ENCODE results near the gene APOO. TPM values are rescaled to one million over a fixed set of nuclear protein-coding genes. Genes with fewer than 3 reads are reported as not detected.

The APOO gene
- total RNA-seq, 2 donors from 2014 or later, result 47.9 to 74.2 TPM

- H3K9me3 Mint-ChIP-seq, result no peaks in the 10 kb centered on the region
- TF ChIP-seq CTCF (conservative IDR thresholded peaks at IDR 0.05), result peak; percentile 86
- H3K36me3 Mint-ChIP-seq (ENCODE audit: low read depth), result peaks cover 8% of the 10 kb centered on the region
- H3K4me3 Mint-ChIP-seq, result no peak overlapping the region
- H3K4me3 ChIP-seq (ENCODE audit: low read length), result no peak overlapping the region
- H3K4me1 ChIP-seq (ENCODE audit: control insufficient read depth, insufficient read depth, low read length), result peaks cover 8% of the 10 kb centered on the region
- H3K9me3 ChIP-seq (ENCODE audit: control insufficient read depth, low read length), result no peaks in the 10 kb centered on the region
- WGBS, 2 experiments (ENCODE audit: insufficient coverage in 1 of 2, insufficient read length in 1 of 2), result 50% methylated on average over 1 of the region's 2 CpGs; no CpG with 5 or more reads in 1 of the 2 experiments
- no peaks in the 10 kb centered on the region for H3K27me3 Mint-ChIP-seq (ENCODE audit: insufficient read depth)
- H3K9ac ChIP-seq (ENCODE audit: extremely low read depth, low read length, poor library complexity, severe bottlenecking), result no peak overlapping the region
- H3K27me3 ChIP-seq (ENCODE audit: control insufficient read depth, insufficient read depth, low read length, poor library complexity, severe bottlenecking), result no peaks in the 10 kb centered on the region
- no peaks in the 10 kb centered on the region for H3K36me3 ChIP-seq (ENCODE audit: control insufficient read depth, insufficient read depth, low read length)
- DNase-seq, result no peak
- no peak overlapping the region for H3K27ac ChIP-seq (ENCODE audit: low read depth, low read length)
- H3K27ac Mint-ChIP-seq, result no peak overlapping the region
- H3K4me1 Mint-ChIP-seq, result peaks cover 22% of the 10 kb centered on the region
These were observed 5.3 kb downstream of the APOO start for GRCh38 chrX:23902419-23902818.

- Mint-ChIP-seq H3K9me3 (no peaks in the 10 kb centered on the region), H3K4me1 (peaks cover 22% of the 10 kb centered on the region), H3K27me3 (ENCODE audit: insufficient read depth) (no peaks in the 10 kb centered on the region), H3K36me3 (ENCODE audit: low read depth) (peaks cover 8% of the 10 kb centered on the region), H3K4me3 (no peak overlapping the region), H3K27ac (no peak overlapping the region)
- H3K4me1 ChIP-seq (ENCODE audit: control insufficient read depth, insufficient read depth, low read length), result peaks cover 8% of the 10 kb centered on the region
- H3K36me3 ChIP-seq (ENCODE audit: control insufficient read depth, insufficient read depth, low read length), result no peaks in the 10 kb centered on the region
- no peak overlapping the region for H3K9ac ChIP-seq (ENCODE audit: extremely low read depth, low read length, poor library complexity, severe bottlenecking)
- H3K9me3 ChIP-seq (ENCODE audit: control insufficient read depth, low read length), result no peaks in the 10 kb centered on the region
- H3K27ac ChIP-seq (ENCODE audit: low read depth, low read length), result no peak overlapping the region
- peak; percentile 73 for DNase-seq
- no peak for TF ChIP-seq CTCF (conservative IDR thresholded peaks at IDR 0.05)
- H3K27me3 ChIP-seq (ENCODE audit: control insufficient read depth, insufficient read depth, low read length, poor library complexity, severe bottlenecking), result no peaks in the 10 kb centered on the region
- H3K4me3 ChIP-seq (ENCODE audit: low read length), result no peak overlapping the region
- WGBS, 2 experiments (ENCODE audit: insufficient coverage in 1 of 2, insufficient read length in 1 of 2), result 71% methylated on average over 1 of the region's 1 CpG; no CpG with 5 or more reads in 1 of the 2 experiments
These were observed 5.9 kb downstream of the APOO start for GRCh38 chrX:23901805-23902204.

GRCh38 chrX:23901060-23901459 lies 6.7 kb downstream of the APOO start:
- Mint-ChIP-seq H3K27me3 (ENCODE audit: insufficient read depth) (no peaks in the 10 kb centered on the region), H3K9me3 (no peaks in the 10 kb centered on the region), H3K36me3 (ENCODE audit: low read depth) (peaks cover 8% of the 10 kb centered on the region), H3K4me3 (no peak overlapping the region), H3K27ac (no peak overlapping the region), H3K4me1 (peaks cover 18% of the 10 kb centered on the region)
- Histone ChIP-seq H3K9ac (ENCODE audit: extremely low read depth, low read length, poor library complexity, severe bottlenecking) (no peak overlapping the region), H3K4me3 (ENCODE audit: low read length) (no peak overlapping the region), H3K4me1 (ENCODE audit: control insufficient read depth, insufficient read depth, low read length) (peaks cover 8% of the 10 kb centered on the region), H3K27me3 (ENCODE audit: control insufficient read depth, insufficient read depth, low read length, poor library complexity, severe bottlenecking) (no peaks in the 10 kb centered on the region), H3K36me3 (ENCODE audit: control insufficient read depth, insufficient read depth, low read length) (no peaks in the 10 kb centered on the region), H3K27ac (ENCODE audit: low read depth, low read length) (no peak overlapping the region), H3K9me3 (ENCODE audit: control insufficient read depth, low read length) (no peaks in the 10 kb centered on the region)
- WGBS, 2 experiments (ENCODE audit: insufficient coverage in 1 of 2, insufficient read length in 1 of 2), result 93% methylated on average over 3 of the region's 3 CpGs; no CpG with 5 or more reads in 1 of the 2 experiments
- no peak for DNase-seq
- no peak for TF ChIP-seq CTCF (conservative IDR thresholded peaks at IDR 0.05)

Data from endodermal cell (in vitro differentiated cells).